HG02885 (cell line): ENCODE measurements around the gene SLC1A4.

ENCODE experiments used
- ATAC-seq: cut with Tn5 transposase; IDR thresholded peaks from one replicate; pipeline ENCODE4 v1.9.1; 2021; ENCODE audit warnings: mild to moderate bottlenecking; ENCODE audit not compliant: unreplicated experiment, poor library complexity

SLC1A4 gene

DNA sequence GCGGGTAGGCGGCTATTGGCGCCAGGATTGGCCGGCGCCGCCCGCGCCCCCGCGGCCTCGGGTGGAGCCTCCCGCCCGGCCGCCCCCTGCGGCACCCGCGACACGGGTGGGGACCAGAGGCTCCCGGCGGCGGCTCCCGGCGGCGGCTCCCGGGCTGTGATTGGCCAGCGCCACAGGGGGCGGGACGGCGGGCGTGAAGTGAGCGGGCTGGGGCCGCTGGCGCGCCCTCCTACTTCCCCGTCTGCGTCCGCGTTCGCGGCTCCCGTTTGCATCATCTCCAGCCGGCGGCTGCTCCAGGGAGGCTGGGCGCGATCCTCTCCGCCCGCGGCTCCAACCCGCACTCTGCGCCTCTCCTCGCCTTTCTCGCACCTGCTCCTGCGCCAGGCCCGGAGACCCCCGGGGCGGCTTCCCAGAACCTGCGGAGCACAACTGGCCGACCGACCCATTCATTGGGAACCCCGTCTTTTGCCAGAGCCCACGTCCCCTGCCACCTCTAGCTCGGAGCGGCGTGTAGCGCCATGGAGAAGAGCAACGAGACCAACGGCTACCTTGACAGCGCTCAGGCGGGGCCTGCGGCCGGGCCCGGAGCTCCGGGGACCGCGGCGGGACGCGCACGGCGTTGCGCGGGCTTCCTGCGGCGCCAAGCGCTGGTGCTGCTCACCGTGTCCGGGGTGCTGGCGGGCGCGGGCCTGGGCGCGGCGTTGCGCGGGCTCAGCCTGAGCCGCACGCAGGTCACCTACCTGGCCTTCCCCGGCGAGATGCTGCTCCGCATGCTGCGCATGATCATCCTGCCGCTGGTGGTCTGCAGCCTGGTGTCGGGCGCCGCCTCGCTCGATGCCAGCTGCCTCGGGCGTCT lies at the start of gene SLC1A4:
Gene SLC1A4, plus strand, starts transcription at position 274 of the 856 bp plus-strand sequence. Its CDS starts 245 bp downstream, at position 519.
- peak; percentile 81 for ATAC-seq

DNA sequence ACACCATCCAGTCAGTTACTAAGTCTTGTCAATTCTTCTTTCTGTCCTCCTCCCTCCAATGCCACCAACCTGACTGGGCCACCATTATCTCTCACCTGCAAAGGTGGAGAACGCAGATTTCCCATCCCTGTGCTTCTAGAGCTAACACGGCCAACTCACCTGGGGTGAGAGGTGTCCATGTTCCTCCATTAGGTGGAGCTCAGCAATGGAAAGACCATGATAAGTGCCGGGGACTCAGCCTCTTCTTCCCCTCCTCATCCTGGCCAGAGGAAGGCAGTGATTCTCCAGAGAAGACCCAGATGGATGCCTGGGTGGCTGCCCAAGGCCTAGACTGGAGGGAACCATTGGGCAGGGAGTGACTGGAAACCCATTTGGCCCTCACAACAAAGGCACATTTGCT lies 48.1 kb upstream of the SLC1A4 start:
- ATAC-seq, result no peak

DNA sequence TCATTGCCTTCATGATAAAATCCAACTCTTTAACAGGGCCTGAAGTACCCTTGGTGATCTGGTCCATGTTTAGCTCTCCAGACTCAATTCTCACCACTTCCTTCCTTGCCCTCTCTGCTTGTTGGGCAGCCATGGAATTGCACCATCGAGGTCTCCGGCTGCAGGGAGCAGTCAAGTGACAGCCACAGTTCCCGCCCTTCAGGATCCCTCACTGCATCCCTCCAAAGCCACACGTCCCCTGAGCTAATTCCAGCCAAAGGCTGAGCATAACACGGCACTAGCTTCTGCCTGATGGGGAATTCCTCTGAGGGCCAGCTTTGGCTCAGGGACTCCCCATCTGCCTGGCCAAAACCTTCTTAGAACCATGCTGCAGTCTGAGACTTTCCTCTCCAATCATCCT lies 47.4 kb upstream of the SLC1A4 start:
- ATAC-seq, result no peak

DNA sequence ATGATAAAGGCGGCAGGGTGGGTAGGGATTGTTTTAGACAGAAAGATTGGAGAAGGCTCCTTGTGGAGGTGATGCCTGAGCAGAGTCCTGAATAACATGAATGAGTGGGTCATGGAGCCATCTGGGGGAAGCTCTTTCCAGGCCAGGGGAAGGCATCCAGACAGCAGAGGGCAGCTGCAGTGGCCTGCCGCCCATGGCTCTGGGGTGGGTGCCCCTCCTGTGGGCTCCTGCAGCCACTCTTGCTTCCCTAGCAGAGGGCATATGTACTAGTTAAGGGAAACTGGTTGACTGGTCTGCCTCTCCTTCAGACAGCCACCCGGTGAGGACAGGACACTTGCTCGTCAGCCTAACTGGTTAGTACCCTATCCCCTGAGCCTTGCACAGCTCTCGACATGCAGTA lies 46.5 kb upstream of the SLC1A4 start:
- no peak for ATAC-seq

DNA sequence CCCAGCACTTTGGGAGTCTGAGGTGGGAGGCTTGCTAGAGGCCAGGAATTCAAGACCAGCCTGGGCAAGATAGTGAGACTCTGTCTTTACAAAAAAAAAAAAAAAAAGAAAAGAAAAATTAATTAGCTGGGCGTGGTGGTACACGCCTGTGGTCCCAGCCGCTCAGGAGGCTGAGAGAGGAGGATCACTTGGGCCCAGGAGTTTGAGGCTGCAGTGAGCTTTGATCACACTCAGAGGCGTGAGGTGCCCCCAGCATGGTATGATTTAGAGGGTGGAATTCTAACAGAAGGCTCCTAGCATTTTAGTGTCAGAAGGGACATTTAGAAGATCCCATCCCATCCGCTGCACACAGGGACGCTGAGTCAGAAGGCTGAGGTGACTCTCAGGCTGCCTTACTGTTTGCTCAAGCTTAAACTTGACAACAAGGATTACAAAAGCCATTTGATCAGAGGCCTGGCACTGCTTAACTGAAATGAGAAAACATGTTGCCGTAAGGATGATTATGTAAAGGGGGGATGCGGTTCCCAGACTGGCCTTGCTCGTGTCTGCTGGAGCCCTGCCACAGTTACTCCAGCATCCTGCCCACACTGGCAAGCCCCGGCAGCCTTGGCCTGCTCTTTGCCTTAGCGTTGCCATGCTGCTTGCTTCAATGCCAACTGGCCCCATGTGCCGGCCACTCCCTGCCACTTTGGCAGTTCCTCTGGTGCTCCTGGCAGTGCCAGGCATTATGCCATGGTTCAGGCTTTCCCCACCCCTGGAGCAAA lies 45.6 kb upstream of the SLC1A4 start:
- no peak for ATAC-seq

DNA sequence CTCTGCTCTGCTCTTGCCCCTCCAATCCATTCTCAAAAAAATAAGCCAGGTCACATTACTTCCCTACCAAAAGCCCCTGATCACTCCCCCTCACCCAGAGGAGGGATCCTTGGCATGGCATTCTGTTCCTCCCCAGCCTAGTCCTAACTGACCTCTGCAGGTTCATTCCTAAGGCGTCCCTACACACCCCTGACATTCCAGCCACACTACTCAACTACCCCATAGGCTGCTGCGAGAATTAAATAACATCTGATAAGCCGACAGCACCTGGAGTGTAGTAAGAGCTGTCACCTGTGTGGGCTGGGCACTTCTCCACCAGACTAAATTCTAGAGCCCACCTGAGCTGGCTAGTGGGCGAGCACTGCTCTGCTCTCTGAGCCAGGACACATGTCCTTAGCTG lies 44.7 kb upstream of the SLC1A4 start:
- ATAC-seq, result no peak

DNA sequence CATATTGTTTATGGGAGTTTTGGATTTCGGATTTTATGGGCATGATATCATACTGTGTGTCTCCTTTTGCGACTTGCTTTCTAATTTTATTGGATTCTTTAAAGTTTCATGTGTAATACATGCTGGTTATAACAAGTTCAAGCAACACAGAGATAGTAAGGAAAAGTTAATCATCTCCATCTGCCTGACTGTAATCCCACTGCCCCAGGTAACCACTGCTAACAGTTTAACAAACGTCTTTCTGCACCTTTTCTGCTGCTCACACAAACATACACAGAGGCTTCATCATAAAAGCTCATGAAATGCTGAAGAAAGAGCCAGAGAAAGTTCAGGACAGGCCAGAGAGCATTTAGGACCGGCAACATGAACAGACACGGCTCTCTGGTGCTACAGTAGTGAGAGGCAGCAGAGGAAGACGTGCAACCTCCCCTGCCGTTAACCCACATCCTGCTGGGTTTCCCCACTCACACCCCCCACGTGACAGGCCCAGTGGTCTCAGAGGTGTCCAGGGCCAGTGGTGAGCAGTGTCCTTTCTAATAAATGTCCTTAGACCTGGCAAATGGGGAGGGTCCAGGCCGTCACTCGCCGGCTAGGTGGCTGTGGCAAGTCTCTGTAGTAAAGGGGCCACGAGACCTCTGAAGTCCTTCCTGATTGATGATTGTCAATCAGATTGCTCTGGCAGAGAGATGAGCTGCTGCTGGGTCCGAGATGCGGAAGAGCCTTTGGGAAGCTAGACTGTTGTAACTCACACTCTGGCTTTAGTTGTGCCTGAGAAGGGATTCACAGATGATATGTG lies 43.0 kb upstream of the SLC1A4 start:
- ATAC-seq, result peak; percentile 92

DNA sequence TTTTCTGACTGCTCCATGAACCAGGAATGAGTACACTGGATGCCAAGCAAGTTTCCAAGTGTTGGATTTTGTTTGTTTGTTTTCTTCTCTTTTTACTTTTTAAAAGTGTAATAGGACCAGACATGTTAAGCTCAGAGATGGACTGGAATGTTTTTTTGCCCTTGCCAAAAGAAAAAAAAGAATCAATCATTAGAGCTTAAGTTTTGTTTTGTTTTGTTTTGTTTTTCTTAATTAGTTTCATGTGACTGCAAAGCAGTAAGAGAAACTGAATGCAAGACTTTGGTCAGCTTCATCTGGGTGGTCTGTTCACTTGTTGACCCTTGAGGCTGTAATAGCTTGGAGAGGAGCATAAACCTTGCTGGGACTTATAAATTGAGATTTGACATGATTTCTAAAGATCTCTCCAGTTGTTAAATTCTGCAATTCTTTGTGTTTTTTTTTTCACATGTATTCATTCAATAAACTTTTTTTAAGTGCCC lies 42.4 kb upstream of the SLC1A4 start:
- ATAC-seq, result no peak

DNA sequence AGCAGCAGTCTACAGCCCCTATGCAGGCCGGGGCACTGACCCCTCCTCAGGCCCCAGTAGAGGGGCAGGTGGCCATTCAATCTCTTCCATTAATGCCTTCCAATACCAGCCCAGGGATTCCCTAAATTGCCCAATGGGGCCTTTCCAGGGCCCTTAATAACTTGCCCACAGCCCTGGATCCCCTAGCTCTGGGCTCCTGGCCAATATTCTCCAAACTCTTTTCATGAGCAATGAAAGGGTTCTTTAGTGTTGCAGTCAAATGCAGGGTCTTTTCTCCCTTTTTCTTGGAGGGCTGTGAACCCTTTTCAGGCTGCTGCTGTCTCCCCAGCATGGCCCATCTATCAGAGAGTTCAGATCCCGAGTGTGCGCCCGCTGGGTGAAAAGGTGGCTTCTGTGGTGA lies 41.3 kb upstream of the SLC1A4 start:
- ATAC-seq, result no peak

DNA sequence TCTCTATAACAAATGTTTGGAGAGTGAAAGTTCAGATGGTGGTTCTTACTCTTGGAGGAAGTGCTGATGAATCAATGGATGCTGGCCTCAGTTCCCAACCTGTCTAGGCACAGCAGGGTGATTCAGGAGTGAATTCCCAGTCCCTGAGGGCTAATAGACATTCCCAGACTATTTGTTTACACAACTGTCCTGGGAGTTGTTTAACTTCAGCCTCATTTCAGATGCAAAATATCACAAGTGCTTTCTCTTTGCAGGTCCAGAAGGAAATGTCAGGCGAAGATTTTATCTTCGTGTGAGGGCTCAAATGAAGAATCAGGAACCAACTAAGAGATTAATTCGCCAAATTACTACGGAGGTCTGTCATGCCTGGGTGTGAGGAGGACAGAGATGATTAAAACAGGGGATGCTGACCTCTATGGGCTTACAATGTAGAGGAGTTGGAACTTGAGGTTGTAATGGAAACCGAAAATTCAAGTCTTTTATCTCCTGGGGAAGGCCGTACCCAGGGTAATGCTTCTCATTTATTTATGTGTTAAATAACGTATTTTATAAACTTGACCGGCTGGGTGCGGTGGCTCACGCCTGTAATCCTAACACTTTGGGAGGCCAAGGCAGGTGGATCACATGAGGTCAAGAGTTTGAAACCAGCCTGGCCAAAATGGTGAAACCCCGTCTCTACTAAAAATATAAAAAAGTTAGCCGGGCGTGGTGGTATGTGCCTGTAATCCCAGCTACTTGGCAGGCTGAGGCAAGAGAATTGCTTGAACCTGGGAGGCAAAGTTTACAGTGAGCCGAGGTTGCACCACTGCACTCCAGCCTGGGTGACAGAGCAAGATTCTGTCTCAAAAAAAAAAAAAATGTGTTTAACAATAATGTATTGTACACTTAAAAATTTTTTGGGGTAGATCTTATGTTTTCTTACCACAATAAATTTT lies 38.7 kb upstream of the SLC1A4 start:
- ATAC-seq, result no peak

DNA sequence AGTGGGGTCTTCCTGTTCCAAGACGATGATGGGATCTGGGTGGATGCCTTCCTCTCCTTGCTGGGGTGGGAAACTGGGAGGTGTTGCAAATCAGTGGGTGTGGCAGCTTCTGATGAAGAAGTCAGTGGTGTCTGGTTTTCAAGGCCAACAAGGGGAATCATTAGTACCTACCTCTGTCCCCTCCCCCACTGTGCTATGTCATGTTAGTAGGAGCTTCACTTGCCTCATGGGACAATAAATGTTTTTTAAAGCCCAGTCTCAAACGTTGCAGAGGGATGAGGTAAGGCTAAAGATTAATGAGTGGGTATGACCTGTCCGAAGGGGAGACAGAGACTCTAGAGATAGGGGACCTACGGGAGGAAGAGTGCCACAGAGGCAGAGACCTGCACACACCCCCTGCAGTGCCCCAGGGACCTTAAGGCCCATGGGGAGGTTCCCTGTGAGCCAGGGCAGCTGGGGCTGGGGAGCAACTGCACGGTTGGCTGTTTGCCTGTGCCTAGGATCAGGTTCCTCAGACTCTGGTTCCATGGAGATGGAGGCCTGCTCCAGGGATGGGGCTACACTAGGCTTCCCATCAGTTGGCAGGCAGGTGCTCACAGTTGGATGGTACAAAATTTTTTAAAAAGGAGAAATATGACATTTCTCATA lies 37.8 kb upstream of the SLC1A4 start:
- no peak for ATAC-seq

DNA sequence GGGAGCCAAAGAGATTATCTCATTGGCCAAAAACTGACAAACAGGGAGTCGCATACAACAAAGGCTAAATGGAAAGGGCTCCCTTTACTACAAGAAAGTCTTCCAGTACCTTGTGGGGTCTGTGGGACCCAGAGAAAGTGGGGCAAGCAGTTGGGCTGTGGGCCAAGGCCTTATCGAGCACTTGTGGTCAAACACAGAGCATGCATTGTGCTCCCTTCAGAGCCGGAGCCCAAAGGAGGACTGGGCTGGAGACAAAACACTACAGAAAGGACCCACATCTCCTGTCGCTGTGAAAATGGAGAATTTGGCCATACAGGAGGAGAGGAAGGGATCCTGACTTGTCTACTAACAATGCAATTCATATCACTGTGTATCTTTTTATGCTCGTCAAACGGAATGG lies 37.1 kb upstream of the SLC1A4 start:
- no peak for ATAC-seq

DNA sequence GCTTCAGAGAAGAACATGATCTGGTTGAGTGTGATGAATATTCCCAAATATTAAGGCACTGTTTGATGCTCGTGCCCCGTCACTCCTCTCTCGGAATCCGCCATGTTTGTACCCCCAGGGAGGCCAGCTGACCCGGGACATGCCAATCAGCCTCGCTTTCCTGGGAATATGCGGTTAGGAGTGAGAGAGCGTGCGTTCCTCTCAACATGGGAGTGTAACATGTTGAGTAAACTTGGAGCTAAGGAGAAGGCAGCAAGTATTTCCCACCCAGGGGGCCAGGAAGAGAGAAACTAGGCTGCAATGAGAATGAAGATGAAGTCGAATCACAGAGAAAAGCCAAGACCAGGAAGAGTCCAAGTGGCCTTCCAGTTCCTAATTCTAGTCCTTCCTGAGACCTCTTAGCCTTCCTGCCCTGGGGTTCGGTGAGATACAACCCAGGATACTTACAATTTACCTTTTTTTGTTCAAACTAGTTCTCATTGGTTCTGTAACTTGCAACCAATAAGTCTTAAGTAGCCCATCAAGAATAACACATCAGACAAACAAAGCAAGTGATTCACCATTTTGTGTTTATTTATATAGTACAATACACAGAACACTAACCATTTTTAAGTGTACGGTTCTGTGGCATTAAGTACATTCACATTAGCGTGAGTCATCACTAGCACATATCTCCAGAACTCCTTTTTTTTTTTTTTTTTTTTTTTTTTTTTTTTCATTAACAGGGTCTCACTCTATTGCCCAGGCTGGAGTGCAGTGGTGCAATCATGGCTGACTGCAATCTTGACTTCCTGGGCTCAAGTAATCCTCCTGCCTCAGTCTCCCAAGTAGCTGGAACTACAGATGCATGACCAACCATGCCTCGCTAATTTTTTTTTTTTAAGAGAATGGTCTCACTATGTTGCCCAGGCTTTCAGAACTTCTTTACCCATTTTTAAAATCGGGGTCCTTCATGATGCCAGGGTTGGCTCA lies 36.4 kb upstream of the SLC1A4 start:
- ATAC-seq, result no peak

DNA sequence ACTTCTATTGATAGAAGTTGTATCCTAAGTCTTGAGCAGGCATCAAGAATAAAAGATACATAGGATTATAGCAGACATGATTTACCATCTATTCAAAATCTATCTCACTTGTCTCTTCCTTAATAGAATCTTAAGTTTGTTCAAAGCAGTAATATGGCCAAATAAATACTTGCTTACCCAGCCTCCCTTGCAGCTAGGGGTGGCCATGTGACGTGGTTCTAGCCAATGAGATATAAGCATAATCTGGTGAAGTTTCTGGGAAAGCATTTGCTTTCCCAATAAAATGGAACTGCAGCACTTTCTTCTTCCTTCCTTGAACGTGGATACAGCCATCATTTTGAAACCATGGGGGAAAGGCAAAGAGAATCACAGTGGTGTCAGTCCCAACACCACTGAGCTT lies 33.7 kb upstream of the SLC1A4 start:
- no peak for ATAC-seq

DNA sequence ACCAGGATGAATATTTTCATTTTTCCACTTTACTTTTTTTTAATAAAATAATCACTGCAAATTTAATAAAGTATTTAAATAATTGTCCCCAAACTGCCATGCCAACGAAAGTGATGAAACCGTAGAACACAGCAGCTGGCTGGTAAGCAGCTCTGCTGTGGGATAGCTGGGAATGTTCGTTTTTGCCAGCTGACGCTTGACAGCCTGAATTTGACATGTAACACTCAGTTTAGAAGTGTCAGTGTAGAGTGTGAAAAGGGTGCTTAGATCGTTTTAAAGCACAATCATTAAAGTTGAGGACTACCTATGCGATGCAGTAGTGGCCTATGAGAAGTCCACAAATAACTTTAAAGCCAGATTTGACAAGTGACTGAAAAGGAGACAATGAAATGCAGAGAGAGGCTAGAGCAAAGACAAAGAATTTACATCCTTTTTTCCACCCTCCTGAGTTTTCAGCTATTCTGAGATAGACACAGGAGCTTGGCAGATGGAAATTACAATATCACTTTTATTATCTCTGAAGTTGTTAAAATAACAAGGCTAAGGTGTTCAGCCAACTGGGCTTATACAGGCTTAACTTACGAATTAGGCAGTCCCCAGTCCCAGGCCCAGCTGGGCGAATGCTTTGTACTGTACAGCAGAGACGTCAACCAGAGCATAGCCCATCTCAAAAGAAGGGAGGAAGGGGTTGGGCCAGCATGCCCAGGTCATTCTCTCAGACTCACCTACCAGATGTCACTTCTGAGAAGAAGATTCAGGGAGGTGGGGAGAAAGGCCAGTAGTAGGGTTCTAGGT lies 31.9 kb upstream of the SLC1A4 start:
- no peak for ATAC-seq

DNA sequence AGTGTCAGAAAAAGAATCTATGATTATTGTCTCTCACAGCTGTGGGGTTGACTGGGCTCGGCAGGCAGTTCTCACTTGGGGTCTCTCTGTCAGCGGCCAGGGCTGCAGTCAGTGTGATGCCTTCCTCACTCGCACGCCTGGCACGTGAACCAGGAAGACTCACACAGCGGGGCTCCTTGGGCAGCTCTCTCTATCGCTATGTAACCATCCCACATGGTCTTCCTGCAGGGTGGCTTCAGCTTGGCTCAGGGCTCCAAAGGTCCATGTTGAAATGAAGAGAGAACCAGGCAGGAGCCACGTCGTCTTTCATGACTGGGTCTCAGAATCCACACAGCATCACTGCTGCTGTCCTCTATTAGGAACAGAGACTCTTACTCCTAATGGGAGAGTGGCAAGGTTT lies 30.6 kb upstream of the SLC1A4 start:
- no peak for ATAC-seq

DNA sequence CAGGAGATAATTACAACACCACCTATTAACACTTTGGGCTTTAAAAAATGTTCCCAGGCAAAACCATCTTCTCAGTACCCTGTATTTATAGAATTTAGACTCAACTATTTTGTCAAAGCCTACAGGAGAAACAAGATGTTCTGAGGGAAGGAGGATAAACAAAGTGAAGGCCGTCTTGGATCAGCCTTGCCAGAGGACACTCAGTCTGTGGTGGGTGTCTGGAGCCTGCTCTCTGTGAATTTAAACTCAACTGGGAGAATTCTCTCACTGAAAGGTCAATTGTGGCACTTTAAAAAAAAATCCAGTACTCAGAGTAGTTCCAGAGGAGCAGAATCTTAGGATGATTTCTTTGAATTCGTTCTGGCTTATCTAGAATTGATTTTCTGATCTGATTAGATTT lies 28.4 kb upstream of the SLC1A4 start:
- ATAC-seq, result no peak
